SK-N-SH treated with all-trans-retinoic acid at 6 μM for 48 hours (cell line): Measurements from ENCODE around the gene OCA2.

ENCODE experiments used
- ATAC-seq: fragments of 200-7000 bp; cut with Tn5 transposase; 3 replicates; pipeline ENCODE4 v1.9.1; 2020; ENCODE audit warnings: mild to moderate bottlenecking, moderate library complexity
- ARNTL ChIP-seq: fragments of 450-650 bp; formaldehyde crosslinking; IDR thresholded peaks from 2 replicates; pipeline ENCODE4 v1.5.0; 2020; ENCODE audit warnings: low read depth, mild to moderate bottlenecking, moderate library complexity, borderline replicate concordance
- BACH2 ChIP-seq: fragments of 250-450 bp; sonication (Bioruptor Pico); IDR thresholded peaks from 2 replicates; pipeline ENCODE4 v1.9.0; 2021; ENCODE audit warnings: mild to moderate bottlenecking, borderline replicate concordance
- CSDC2 ChIP-seq: fragments of 250-450 bp; sonication (Bioruptor Pico); IDR thresholded peaks from 2 replicates; pipeline ENCODE4 v1.5.0; 2020; ENCODE audit warnings: mild to moderate bottlenecking, moderate library complexity
- ESRRG ChIP-seq: fragments of 250-450 bp; sonication (Bioruptor Pico); IDR thresholded peaks from 2 replicates; pipeline ENCODE4 v1.6.1; 2021; ENCODE audit warnings: mild to moderate bottlenecking
- GLIS3 ChIP-seq: fragments of 250-450 bp; sonication (Bioruptor Pico); IDR thresholded peaks from 2 replicates; pipeline ENCODE4 v1.5.0; 2020; ENCODE audit warnings: mild to moderate bottlenecking, moderate library complexity
- ISL1 ChIP-seq: fragments of 250-450 bp; sonication (Bioruptor Pico); IDR thresholded peaks from 2 replicates; pipeline ENCODE4 v2.1.2; 2022; ENCODE audit warnings: mild to moderate bottlenecking, moderate library complexity
- OSR1 ChIP-seq: fragments of 250-450 bp; sonication (Bioruptor Pico); IDR thresholded peaks from 2 replicates; pipeline ENCODE4 v1.8.0; 2022; ENCODE audit warnings: moderate library complexity, mild to moderate bottlenecking, inconsistent platforms
- PPARA ChIP-seq: fragments of 250-450 bp; sonication (Bioruptor Pico); IDR thresholded peaks from 2 replicates; pipeline ENCODE4 v1.5.0; 2020; ENCODE audit warnings: mild to moderate bottlenecking, borderline replicate concordance
- SNAI2 ChIP-seq: fragments of 250-450 bp; sonication (Bioruptor Pico); IDR thresholded peaks from 2 replicates; pipeline ENCODE4 v1.5.0; 2020; ENCODE audit warnings: mild to moderate bottlenecking, moderate library complexity
- TCF4 ChIP-seq: fragments of 250-450 bp; sonication (Bioruptor Pico); IDR thresholded peaks from 2 replicates; pipeline ENCODE4 v1.8.0; 2021; ENCODE audit warnings: mild to moderate bottlenecking, moderate library complexity, borderline replicate concordance
- TOX ChIP-seq: fragments of 250-450 bp; sonication (Bioruptor Pico); IDR thresholded peaks from 2 replicates; pipeline ENCODE4 v1.8.0; 2021; ENCODE audit warnings: mild to moderate bottlenecking, moderate library complexity, borderline replicate concordance
- ZC3H10 ChIP-seq: fragments of 250-450 bp; sonication (Bioruptor Pico); IDR thresholded peaks from 2 replicates; pipeline ENCODE4 v1.5.1; 2021; ENCODE audit warnings: mild to moderate bottlenecking, moderate library complexity
- ZFP3 ChIP-seq: fragments of 250-450 bp; sonication (Bioruptor Pico); IDR thresholded peaks from 2 replicates; pipeline ENCODE4 v1.5.0; 2020; ENCODE audit warnings: mild to moderate bottlenecking, moderate library complexity
- ZFP30 ChIP-seq: fragments of 450-650 bp; formaldehyde crosslinking; IDR thresholded peaks from 2 replicates; pipeline ENCODE4 v1.5.0; 2022; ENCODE audit warnings: mild to moderate bottlenecking, moderate library complexity
- ZNF565 ChIP-seq: fragments of 450-650 bp; formaldehyde crosslinking; conservative IDR thresholded peaks from 2 replicates; pipeline ENCODE4 v1.5.0; 2020; ENCODE audit warnings: low read depth, mild to moderate bottlenecking, moderate library complexity
- ZNF70 ChIP-seq: fragments of 450-650 bp; formaldehyde crosslinking; IDR thresholded peaks from 2 replicates; pipeline ENCODE4 v1.5.0; 2020; ENCODE audit warnings: mild to moderate bottlenecking, moderate library complexity
- ZNF8 ChIP-seq: fragments of 450-650 bp; formaldehyde crosslinking; IDR thresholded peaks from 2 replicates; pipeline ENCODE4 v1.5.0; 2020; ENCODE audit warnings: mild to moderate bottlenecking, moderate library complexity
- TF ChIP-seq, protein P1 (sequence below): fragments of 250-450 bp; sonication (Bioruptor Pico); IDR thresholded peaks from 2 replicates; pipeline ENCODE4 v1.5.1; 2021; ENCODE audit warnings: mild to moderate bottlenecking, moderate library complexity
- TF ChIP-seq, protein P2 (sequence below): fragments of 250-450 bp; sonication (Bioruptor Pico); IDR thresholded peaks from 2 replicates; pipeline ENCODE4 v1.5.1; 2020; ENCODE audit warnings: low read depth, mild to moderate bottlenecking, moderate library complexity
- TF ChIP-seq, protein P3 (sequence below): fragments of 250-450 bp; sonication (Bioruptor Pico); IDR thresholded peaks from 2 replicates; pipeline ENCODE4 v1.8.0; 2021; ENCODE audit warnings: low read depth, mild to moderate bottlenecking, moderate library complexity, borderline replicate concordance
- TF ChIP-seq, protein P4 (sequence below): fragments of 250-450 bp; sonication (Bioruptor Pico); IDR thresholded peaks from 2 replicates; pipeline ENCODE4 v1.5.0; 2020; ENCODE audit warnings: mild to moderate bottlenecking, moderate library complexity

The OCA2 gene

DNA sequence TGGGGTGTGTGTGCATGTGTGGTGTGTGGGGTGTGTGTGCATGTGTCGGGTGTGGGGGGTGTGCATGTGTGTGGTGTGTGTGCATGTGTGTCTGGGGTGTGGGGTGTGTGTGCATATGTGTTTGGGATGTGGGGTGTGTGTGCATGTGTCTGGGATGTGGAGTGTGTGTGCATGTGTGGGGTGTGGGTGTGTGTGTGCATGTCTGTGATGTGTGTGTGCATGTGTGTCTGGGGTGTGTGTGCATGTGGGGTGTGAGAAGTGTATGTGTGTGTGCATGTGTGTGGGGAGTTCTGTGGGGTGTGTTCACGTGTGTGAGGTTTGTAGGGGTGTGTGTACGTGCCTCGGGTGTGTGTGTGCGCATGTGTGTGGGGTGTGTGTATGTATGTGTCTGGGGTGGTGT is 6.7 kb upstream of the OCA2 start (continued):
- TF ChIP-seq, protein P1, sequence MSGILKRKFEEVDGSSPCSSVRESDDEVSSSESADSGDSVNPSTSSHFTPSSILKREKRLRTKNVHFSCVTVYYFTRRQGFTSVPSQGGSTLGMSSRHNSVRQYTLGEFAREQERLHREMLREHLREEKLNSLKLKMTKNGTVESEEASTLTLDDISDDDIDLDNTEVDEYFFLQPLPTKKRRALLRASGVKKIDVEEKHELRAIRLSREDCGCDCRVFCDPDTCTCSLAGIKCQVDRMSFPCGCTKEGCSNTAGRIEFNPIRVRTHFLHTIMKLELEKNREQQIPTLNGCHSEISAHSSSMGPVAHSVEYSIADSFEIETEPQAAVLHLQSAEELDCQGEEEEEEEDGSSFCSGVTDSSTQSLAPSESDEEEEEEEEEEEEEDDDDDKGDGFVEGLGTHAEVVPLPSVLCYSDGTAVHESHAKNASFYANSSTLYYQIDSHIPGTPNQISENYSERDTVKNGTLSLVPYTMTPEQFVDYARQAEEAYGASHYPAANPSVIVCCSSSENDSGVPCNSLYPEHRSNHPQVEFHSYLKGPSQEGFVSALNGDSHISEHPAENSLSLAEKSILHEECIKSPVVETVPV (CRISPR knock-in tag), result no peak
- TF ChIP-seq ESRRG (no peak), OSR1 (CRISPR knock-in tag) (no peak), ARNTL (no peak), TCF4 (CRISPR knock-in tag) (no peak), ZNF8 (CRISPR knock-in tag) (no peak), GLIS3 (CRISPR knock-in tag) (no peak)

DNA sequence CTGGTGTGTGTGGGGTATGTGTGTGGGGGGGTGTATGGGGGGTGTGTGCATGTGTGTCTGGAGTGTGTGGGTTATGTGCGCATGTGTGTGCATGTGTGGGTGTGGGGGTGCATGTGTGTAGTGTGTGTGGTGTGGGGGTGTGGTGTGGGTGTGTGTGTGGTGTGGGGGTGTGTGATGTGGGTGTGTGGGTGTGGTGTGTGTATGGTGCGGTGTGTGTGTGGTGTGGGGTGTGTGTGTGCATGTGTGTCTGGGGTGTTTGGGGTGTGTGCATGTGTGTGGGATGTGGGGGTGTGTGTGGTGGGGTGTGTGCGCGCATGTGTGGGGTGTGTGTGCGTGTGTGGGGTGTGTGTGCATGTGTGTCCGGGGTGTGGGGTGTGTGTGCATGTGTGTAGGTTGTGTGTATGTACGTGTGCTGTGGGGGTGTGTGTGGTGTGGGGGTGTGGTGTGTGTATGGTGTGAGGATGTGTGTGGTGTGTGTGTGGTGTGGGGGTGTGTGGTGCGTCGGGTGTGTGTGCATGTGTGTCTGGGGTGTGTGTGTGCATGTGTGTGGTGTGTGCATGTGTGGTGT is 6.2 kb upstream of the OCA2 start:
- ATAC-seq, result no peak
- TF ChIP-seq ZNF8 (CRISPR knock-in tag) (no peak), CSDC2 (CRISPR knock-in tag) (no peak), ZFP30 (no peak), ISL1 (CRISPR knock-in tag) (no peak), BACH2 (CRISPR knock-in tag) (no peak), OSR1 (CRISPR knock-in tag) (no peak), ZNF565 (CRISPR knock-in tag) (no peak), ARNTL (no peak), ZFP3 (CRISPR knock-in tag) (no peak), ZNF70 (no peak), PPARA (CRISPR knock-in tag) (no peak), TOX (CRISPR knock-in tag) (no peak), GLIS3 (CRISPR knock-in tag) (no peak), ZC3H10 (no peak)
- TF ChIP-seq, protein P2, sequence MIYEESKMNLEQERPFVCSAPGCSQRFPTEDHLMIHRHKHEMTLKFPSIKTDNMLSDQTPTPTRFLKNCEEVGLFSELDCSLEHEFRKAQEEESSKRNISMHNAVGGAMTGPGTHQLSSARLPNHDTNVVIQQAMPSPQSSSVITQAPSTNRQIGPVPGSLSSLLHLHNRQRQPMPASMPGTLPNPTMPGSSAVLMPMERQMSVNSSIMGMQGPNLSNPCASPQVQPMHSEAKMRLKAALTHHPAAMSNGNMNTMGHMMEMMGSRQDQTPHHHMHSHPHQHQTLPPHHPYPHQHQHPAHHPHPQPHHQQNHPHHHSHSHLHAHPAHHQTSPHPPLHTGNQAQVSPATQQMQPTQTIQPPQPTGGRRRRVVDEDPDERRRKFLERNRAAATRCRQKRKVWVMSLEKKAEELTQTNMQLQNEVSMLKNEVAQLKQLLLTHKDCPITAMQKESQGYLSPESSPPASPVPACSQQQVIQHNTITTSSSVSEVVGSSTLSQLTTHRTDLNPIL (CRISPR knock-in tag), result no peak
- TF ChIP-seq, protein P3, sequence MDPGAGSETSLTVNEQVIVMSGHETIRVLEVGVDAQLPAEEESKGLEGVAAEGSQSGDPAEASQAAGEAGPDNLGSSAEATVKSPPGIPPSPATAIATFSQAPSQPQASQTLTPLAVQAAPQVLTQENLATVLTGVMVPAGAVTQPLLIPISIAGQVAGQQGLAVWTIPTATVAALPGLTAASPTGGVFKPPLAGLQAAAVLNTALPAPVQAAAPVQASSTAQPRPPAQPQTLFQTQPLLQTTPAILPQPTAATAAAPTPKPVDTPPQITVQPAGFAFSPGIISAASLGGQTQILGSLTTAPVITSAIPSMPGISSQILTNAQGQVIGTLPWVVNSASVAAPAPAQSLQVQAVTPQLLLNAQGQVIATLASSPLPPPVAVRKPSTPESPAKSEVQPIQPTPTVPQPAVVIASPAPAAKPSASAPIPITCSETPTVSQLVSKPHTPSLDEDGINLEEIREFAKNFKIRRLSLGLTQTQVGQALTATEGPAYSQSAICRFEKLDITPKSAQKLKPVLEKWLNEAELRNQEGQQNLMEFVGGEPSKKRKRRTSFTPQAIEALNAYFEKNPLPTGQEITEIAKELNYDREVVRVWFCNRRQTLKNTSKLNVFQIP, result no peak
- TF ChIP-seq, protein P1 (CRISPR knock-in tag), result no peak
- TF ChIP-seq, protein P4, sequence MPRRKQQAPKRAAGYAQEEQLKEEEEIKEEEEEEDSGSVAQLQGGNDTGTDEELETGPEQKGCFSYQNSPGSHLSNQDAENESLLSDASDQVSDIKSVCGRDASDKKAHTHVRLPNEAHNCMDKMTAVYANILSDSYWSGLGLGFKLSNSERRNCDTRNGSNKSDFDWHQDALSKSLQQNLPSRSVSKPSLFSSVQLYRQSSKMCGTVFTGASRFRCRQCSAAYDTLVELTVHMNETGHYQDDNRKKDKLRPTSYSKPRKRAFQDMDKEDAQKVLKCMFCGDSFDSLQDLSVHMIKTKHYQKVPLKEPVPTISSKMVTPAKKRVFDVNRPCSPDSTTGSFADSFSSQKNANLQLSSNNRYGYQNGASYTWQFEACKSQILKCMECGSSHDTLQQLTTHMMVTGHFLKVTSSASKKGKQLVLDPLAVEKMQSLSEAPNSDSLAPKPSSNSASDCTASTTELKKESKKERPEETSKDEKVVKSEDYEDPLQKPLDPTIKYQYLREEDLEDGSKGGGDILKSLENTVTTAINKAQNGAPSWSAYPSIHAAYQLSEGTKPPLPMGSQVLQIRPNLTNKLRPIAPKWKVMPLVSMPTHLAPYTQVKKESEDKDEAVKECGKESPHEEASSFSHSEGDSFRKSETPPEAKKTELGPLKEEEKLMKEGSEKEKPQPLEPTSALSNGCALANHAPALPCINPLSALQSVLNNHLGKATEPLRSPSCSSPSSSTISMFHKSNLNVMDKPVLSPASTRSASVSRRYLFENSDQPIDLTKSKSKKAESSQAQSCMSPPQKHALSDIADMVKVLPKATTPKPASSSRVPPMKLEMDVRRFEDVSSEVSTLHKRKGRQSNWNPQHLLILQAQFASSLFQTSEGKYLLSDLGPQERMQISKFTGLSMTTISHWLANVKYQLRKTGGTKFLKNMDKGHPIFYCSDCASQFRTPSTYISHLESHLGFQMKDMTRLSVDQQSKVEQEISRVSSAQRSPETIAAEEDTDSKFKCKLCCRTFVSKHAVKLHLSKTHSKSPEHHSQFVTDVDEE (CRISPR knock-in tag), result no peak

DNA sequence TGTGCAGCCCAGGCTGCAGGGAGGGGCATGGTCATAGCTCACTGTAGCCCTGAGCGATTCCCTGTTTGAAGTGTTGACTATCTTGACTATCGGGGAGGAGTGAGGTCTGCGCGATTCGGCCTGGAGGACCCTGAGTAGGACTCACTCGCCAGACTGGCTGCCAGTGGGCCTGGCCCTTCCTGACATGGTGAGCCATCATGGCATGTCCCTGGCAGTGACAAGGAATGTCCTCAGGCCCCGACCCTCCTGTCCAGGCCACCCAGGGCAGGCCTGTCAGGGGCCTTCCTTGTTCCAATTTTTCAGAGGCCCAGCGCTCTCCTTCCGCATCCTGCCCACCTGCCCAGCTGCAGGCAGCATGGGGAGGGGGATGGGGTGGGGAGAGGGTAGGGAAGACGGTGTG is 5.2 kb upstream of the OCA2 start:
- TF ChIP-seq ZNF70 (no peak), TCF4 (CRISPR knock-in tag) (no peak), ZNF565 (CRISPR knock-in tag) (no peak), ZFP3 (CRISPR knock-in tag) (no peak), PPARA (CRISPR knock-in tag) (no peak), SNAI2 (no peak), ZC3H10 (no peak), OSR1 (CRISPR knock-in tag) (no peak), GLIS3 (CRISPR knock-in tag) (no peak), ISL1 (CRISPR knock-in tag) (no peak), CSDC2 (CRISPR knock-in tag) (no peak)
- TF ChIP-seq, protein P2 (CRISPR knock-in tag), result no peak
- TF ChIP-seq, protein P4 (CRISPR knock-in tag), result no peak
- TF ChIP-seq, protein P1 (CRISPR knock-in tag), result no peak

More for the DNA sequence above, 5.2 kb upstream of the OCA2 start:
- ATAC-seq, result no peak
